Heart left ventricle (tissue), 16 donors: ENCODE measurements around the gene SOCS3. TPM values are rescaled to one million over a fixed set of nuclear protein-coding genes. Genes with fewer than 3 reads are reported as not detected.

Experiments
- ATAC-seq, 4 donors: fragments of 200-7000 bp; cut with Tn5 transposase; one replicate each; pipeline ENCODE4 v1.9.1; 2020 to 2022; ENCODE audit warnings: moderate library complexity in 4 of 4, mild to moderate bottlenecking in 3 of 4, moderate number of reproducible peaks in 1 of 4
- DNase-seq, 5 donors: peaks; one replicate each; pipeline ENCODE4 v3.0.0-alpha.2; 2020
- H3K27ac ChIP-seq, 12 donors: fragments of 200-600 bp; sonication (generic) in 4 of 12; one replicate each; pipeline versions ENCODE4 v1.5.0 to v1.8.0; 2016 to 2022; ENCODE audit warnings: mild to moderate bottlenecking in 2 of 12
- H3K27me3 ChIP-seq, 9 donors: fragments of 200-600 bp; sonication (generic) in 2 of 9; one replicate each; pipeline versions ENCODE4 v1.5.1 to v1.8.0; 2016 to 2022; ENCODE audit warnings: mild to moderate bottlenecking in 3 of 9
- H3K36me3 ChIP-seq, 9 donors: fragments of 200-600 bp; sonication (generic) in 2 of 9; one replicate each; pipeline versions ENCODE4 v1.5.0 to v1.8.0; 2018 to 2022; ENCODE audit warnings: mild to moderate bottlenecking in 2 of 9
- H3K4me1 ChIP-seq, 12 donors: fragments of 200-600 bp; sonication (generic) in 4 of 12; one replicate each; pipeline versions ENCODE4 v1.5.0 to v1.8.0; 2016 to 2022; ENCODE audit warnings: mild to moderate bottlenecking in 3 of 12
- H3K4me3 ChIP-seq, 12 donors: fragments of 200-600 bp; sonication (generic) in 4 of 12; one replicate each; pipeline versions ENCODE4 v1.5.0 to v1.8.0; 2017 to 2022; ENCODE audit warnings: mild to moderate bottlenecking in 9 of 12, moderate library complexity in 4 of 12
- H3K9me3 ChIP-seq, 12 donors: fragments of 200-600 bp; sonication (generic) in 4 of 12; one replicate each; pipeline versions ENCODE4 v1.5.0 to v1.8.0; 2016 to 2022; ENCODE audit warnings: mild to moderate bottlenecking in 1 of 12
- POLR2A ChIP-seq, 2 donors: fragments of 450-650 bp; IDR thresholded peaks; one replicate each; pipeline ENCODE4 v1.6.1; 2017; ENCODE audit warnings: antibody characterized with exemption in 2 of 2, mild to moderate bottlenecking in 2 of 2, moderate library complexity in 2 of 2
- whole genome bisulfite sequencing, 4 donors: extraction: QIAGEN DNeasy Blood & Tissue Kit in 2 of 4; methylation state at CpG; one replicate each; pipeline versions ENCODE4 v1.1.5 to v1.1.7; 2013 to 2018; 5-methylcytosine and 5-hydroxymethylcytosine counted together
- intact Hi-C, 10 donors: fragments of 100-400 bp; cut with DNase I; formaldehyde crosslinking; loops; one replicate each; pipeline versions ENCODE4 v1.11.1 to v1.14.2; 2022
- polyA plus RNA-seq, 2 donors: library from polyadenylated mRNA; stranded (reverse); fragments of 200-250 nt; gene quantifications; one replicate each; pipeline ENCODE4 v1.2.3, GENCODE V29; 2013
- total RNA-seq, 9 donors: library from RNA; depleted of rRNA in 2 of 9; stranded (reverse); fragments of >200 nt in 2 of 9; fragmentation: NEBNext Ultra II Directional in 3 of 9; extraction: Animal tissue kit (Norgen Biotek cat#: 25700) in 3 of 9; gene quantifications; one replicate each; pipeline versions ENCODE4 v1.1.0 to v1.2.4, GENCODE V29; 2016 to 2023
- TF ChIP-seq, protein P1 (sequence below), 12 donors: fragments of 200-600 bp; sonication (generic) in 4 of 12; IDR thresholded peaks; one replicate each; pipeline versions ENCODE4 v1.5.0 to v1.8.0; 2018 to 2022; ENCODE audit warnings: antibody characterized with exemption in 12 of 12, mild to moderate bottlenecking in 5 of 12
- donor health status: ischemic (EF 13 %, LVEDD 7.1; RV severe dilation, severe dysfunction).
- donor health status: healthy with polysubstance abuse.
- donor health status: DM: no; HTN: yes; CAD: no.
- donor health status: DM: no; HTN: no; CAD: no.
- donor health status: ischemic (EF 25% LVEDD 6.9; RV normal size, moderate dysfunction).
- donor health status: ischemic (EF 25% LVEDD 5.7; RV mildly dilated, moderate dysfunction).
- donor health status: healthy.
- donor health status: DM: yes; HTN: yes; CAD: no.
- donor health status: ischemic (EF 35%, LVEDD 5.7; RV mildly dilated, moderate dysfunction).
- donor health status: nonischemic (EF 11% LVEDD 7.7; RV severe dilation, severe dysfunction).
- donor health status: DM: yes; HTN: yes; CAD: no.
- donor health status: PGD.
- donor health status: ischemic (EF 29% LVEDD 5.4; RV normal size, mild dysfunction).
- donor health status: nonischemic (EF 23%, LVEDD 6.1; RV moderate dilation, normal function).

Gene SOCS3
- total and polyA plus RNA-seq, 11 donors, result 4.6 to 134 (median 15.9) TPM

DNA sequence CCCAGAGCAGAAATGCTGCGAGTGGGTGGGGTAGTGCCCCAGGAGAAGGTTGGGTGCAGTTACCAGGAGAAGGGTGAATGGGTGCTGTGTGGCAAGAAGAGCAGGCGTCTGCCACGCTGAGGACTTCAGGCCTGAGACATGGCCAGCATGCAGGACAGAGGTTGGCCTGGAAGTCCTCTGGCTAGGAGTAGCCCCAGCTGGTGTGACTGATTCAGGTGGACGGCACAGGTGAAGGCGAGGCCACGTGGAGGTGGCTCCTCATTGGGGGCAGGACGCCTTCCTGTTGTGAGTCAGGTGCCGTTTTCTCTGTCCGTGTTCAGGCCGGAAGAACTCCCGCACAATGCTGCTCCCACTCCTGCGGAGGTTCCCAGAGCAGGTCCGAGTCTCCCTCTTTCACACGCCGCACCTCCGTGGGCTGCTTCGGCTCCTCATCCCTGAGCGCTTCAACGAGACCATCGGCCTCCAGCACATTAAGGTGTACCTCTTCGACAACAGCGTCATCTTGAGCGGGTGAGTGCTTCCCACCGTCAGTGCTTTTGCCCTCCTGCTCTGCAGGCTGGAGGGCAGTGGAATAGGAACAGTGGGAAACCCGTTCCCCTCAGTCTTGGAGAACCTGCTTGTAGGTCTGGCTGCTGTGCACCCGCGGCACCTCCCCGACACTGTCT lies 39.3 kb upstream of the SOCS3 start:
- peak overlapping the region in 8 of 12 donors; percentile 53 to 91 (median 84) for H3K27ac ChIP-seq
- no peaks in the 10 kb centered on the region for H3K27me3 ChIP-seq
- DNase-seq, result peak in 1 of 5 donors; percentile 28
- peaks cover 0 to 100% (median 69%) of the 10 kb centered on the region in 9 donors for H3K36me3 ChIP-seq
- no peak for ATAC-seq
- H3K4me1 ChIP-seq, result peaks cover 16 to 54% (median 44%) of the 10 kb centered on the region in 12 donors
- intact Hi-C loops, result no loop called here
- WGBS, 4 donors, result 85 to 98% (median 86%) methylated on average over 28 of the region's 28 CpGs
- H3K9me3 ChIP-seq, result no peaks in the 10 kb centered on the region
- TF ChIP-seq POLR2A (IDR thresholded peaks at IDR 0.05), result no peak
- TF ChIP-seq, protein P1, sequence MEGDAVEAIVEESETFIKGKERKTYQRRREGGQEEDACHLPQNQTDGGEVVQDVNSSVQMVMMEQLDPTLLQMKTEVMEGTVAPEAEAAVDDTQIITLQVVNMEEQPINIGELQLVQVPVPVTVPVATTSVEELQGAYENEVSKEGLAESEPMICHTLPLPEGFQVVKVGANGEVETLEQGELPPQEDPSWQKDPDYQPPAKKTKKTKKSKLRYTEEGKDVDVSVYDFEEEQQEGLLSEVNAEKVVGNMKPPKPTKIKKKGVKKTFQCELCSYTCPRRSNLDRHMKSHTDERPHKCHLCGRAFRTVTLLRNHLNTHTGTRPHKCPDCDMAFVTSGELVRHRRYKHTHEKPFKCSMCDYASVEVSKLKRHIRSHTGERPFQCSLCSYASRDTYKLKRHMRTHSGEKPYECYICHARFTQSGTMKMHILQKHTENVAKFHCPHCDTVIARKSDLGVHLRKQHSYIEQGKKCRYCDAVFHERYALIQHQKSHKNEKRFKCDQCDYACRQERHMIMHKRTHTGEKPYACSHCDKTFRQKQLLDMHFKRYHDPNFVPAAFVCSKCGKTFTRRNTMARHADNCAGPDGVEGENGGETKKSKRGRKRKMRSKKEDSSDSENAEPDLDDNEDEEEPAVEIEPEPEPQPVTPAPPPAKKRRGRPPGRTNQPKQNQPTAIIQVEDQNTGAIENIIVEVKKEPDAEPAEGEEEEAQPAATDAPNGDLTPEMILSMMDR (IDR thresholded peaks at IDR 0.05), result no peak
- H3K4me3 ChIP-seq, result no peak overlapping the region

GRCh38 chr17:78398390-78398789 lies 38.5 kb upstream of the SOCS3 start:
- ATAC-seq, result no peak
- H3K27ac ChIP-seq, result peak overlapping the region in 11 of 12 donors; percentile 53 to 91 (median 86)
- 61 to 87% (median 63%) methylated on average over 3 of the region's 3 CpGs for WGBS, 4 donors
- no peak for DNase-seq
- H3K36me3 ChIP-seq, result peaks cover 0 to 100% (median 65%) of the 10 kb centered on the region in 9 donors
- peaks cover 16 to 59% (median 44%) of the 10 kb centered on the region in 12 donors for H3K4me1 ChIP-seq
- no peaks in the 10 kb centered on the region for H3K9me3 ChIP-seq
- no peak overlapping the region for H3K4me3 ChIP-seq
- no peaks in the 10 kb centered on the region for H3K27me3 ChIP-seq
- intact Hi-C loops, result no loop called here
- no peak for TF ChIP-seq POLR2A (IDR thresholded peaks at IDR 0.05)
- TF ChIP-seq, protein P1 (IDR thresholded peaks at IDR 0.05), result no peak

GRCh38 chr17:78397681-78398101 lies 37.8 kb upstream of the SOCS3 start:
- peaks cover 16 to 59% (median 44%) of the 10 kb centered on the region in 12 donors for H3K4me1 ChIP-seq
- DNase-seq (peak in 4 of 5 donors; percentile 62 to 83 (median 76)), ATAC-seq (peak; percentile 93 to 94 (median 94))
- no peaks in the 10 kb centered on the region for H3K27me3 ChIP-seq
- WGBS, 4 donors, result 21 to 49% (median 34%) methylated on average over 12 to 13 of the region's 13 CpGs
- H3K4me3 ChIP-seq, result no peak overlapping the region
- peak overlapping the region; percentile 38 to 91 (median 87) for H3K27ac ChIP-seq
- H3K36me3 ChIP-seq, result peaks cover 0 to 100% (median 63%) of the 10 kb centered on the region in 9 donors
- H3K9me3 ChIP-seq, result no peaks in the 10 kb centered on the region
- intact Hi-C loops, result loop anchor here in 1 of 10 donors (2.0 kb wide), 1 partner anchor 19 kb away; the partner anchor contains the start of gene PGS1
- TF ChIP-seq, protein P1 (IDR thresholded peaks at IDR 0.05), result no peak
- no peak for TF ChIP-seq POLR2A (IDR thresholded peaks at IDR 0.05)
